Measurements from ENCODE around the gene ACE.

ACE gene

GRCh38 chr17:63475491-63476412 is 1.1 kb upstream of the ACE start:
- no peak for DNase-seq

- DNase-seq: peak; percentile 8
Measured at GRCh38 chr17:63476459-63476853, 405 bp upstream of the ACE start.

GRCh38 chr17:63477480-63478440 is 899 bp downstream of the ACE start:
- no peak for DNase-seq

- peak; percentile 77 for DNase-seq
Measured at GRCh38 chr17:63478814-63479494, 2.1 kb downstream of the ACE start.

GRCh38 chr17:63479495-63480184 is 2.8 kb downstream of the ACE start:
- no peak for DNase-seq

- no peak for DNase-seq
Measured at GRCh38 chr17:63480192-63480784, 3.4 kb downstream of the ACE start.

GRCh38 chr17:63480826-63481487 is 4.1 kb downstream of the ACE start:
- DNase-seq: no peak

GRCh38 chr17:63481488-63481870 is 4.6 kb downstream of the ACE start:
- DNase-seq: no peak

GRCh38 chr17:63482509-63482908 is 5.6 kb downstream of the ACE start:
- no peak for DNase-seq

GRCh38 chr17:63483038-63483437 is 6.2 kb downstream of the ACE start:
- no peak for DNase-seq

GRCh38 chr17:63483655-63484575 is 7.1 kb downstream of the ACE start:
- DNase-seq: no peak

GRCh38 chr17:63486317-63487013 is 9.6 kb downstream of the ACE start:
- no peak for DNase-seq

- DNase-seq: no peak
Measured at GRCh38 chr17:63487014-63487339, 10.1 kb downstream of the ACE start.

GRCh38 chr17:63488851-63489250 is 12.0 kb downstream of the ACE start:
- DNase-seq: no peak

GRCh38 chr17:63489291-63489690 is 12.4 kb downstream of the ACE start:
- DNase-seq: no peak

GRCh38 chr17:63490329-63490728 is 13.5 kb downstream of the ACE start:
- DNase-seq: no peak

- DNase-seq: no peak
Measured at GRCh38 chr17:63490858-63491400, 14.1 kb downstream of the ACE start.

- no peak for DNase-seq
Measured at GRCh38 chr17:63491413-63491812, 14.6 kb downstream of the ACE start.

- DNase-seq: no peak
Measured at GRCh38 chr17:63491977-63492618, 15.2 kb downstream of the ACE start.

Data from T-helper 9 cell (primary cell).